SK-N-SH (cell line): Measurements from ENCODE around the gene REV1. TPM values are rescaled to one million over a fixed set of nuclear protein-coding genes. Genes with fewer than 3 reads are reported as not detected.

Experiments used
- CTCF ChIA-PET: fragments of 300-600, 350-600 bp; formaldehyde crosslinking; extraction: SDS; loops from one replicate; lab custom pipeline; 2021; lab: Yijun Ruan, JAX
- POLR2A ChIA-PET: fragments of 350-600 bp; sonication (Branson Sonifier 250); formaldehyde crosslinking; extraction: SDS; loops from one replicate; lab custom pipeline; 2020; ENCODE audit warnings: antibody characterized with exemption, inconsistent platforms; lab: Yijun Ruan, JAX
- DNase-seq: peaks from one replicate; pipeline ENCODE4 v3.0.0; 2012
- H2AFZ ChIP-seq: fragments of 200-600 bp; sonication (generic); 2 replicates; pipeline ENCODE4 v1.8.1; 2016; ENCODE audit warnings: antibody characterized with exemption, mild to moderate bottlenecking, low read depth
- H3F3A ChIP-seq: fragments of 200-600 bp; sonication (generic); replicated peaks from 2 replicates; pipeline ENCODE3; 2016; ENCODE audit warnings: antibody characterized with exemption, mild to moderate bottlenecking; ENCODE audit not compliant: insufficient read depth
- H3K27ac ChIP-seq, 2 experiments: fragments of 200-500 bp in 1 of 2; fragments of 200-600 bp in 1 of 2; sonication (Bioruptor generic) in 1 of 2; sonication (generic), shearing (Covaris generic) in 1 of 2; 2 replicates each; pipeline versions ENCODE4 v1.5.1 to v1.6.1; 2014 to 2016; ENCODE audit warnings: low read depth in 2 of 2, inconsistent platforms in 1 of 2, low read length in 1 of 2, mild to moderate bottlenecking in 1 of 2, mixed read lengths in 1 of 2
- H3K27me3 ChIP-seq: fragments of 200-600 bp; sonication (generic), shearing (Covaris generic); 2 replicates; pipeline ENCODE4 v1.6.1; 2016; ENCODE audit warnings: mixed run types; ENCODE audit not compliant: insufficient read depth
- H3K36me3 ChIP-seq, 2 experiments: fragments of 200-500 bp in 1 of 2; fragments of 200-600 bp in 1 of 2; sonication (Bioruptor generic) in 1 of 2; sonication (generic) in 1 of 2; replicated peaks in 1 of 2; 2 replicates each; pipeline versions ENCODE3 to v1.5.1; 2014 to 2016; ENCODE audit warnings: low read length in 1 of 2, mild to moderate bottlenecking in 1 of 2; ENCODE audit not compliant: insufficient read depth in 2 of 2, control insufficient read depth in 1 of 2
- H3K4me1 ChIP-seq, 2 experiments: fragments of 200-500 bp in 1 of 2; fragments of 200-600 bp in 1 of 2; sonication (Bioruptor generic) in 1 of 2; sonication (generic), shearing (Covaris generic) in 1 of 2; 2 replicates each; pipeline versions ENCODE4 v1.5.1 to v1.6.1; 2014 to 2016; ENCODE audit warnings: low read depth in 1 of 2, low read length in 1 of 2, mixed run types in 1 of 2; ENCODE audit not compliant: insufficient read depth in 2 of 2, control insufficient read depth in 1 of 2
- H3K4me2 ChIP-seq: fragments of 200-600 bp; sonication (generic), shearing (Covaris generic); 2 replicates; pipeline ENCODE4 v1.6.1; 2017; ENCODE audit warnings: mixed run types
- H3K4me3 ChIP-seq, 2 experiments: fragments of 200-500 bp in 1 of 2; fragments of 200-600 bp in 1 of 2; sonication (Bioruptor generic) in 1 of 2; sonication (generic), shearing (Covaris generic) in 1 of 2; 2 replicates each; pipeline versions ENCODE4 v1.5.1 to v1.8.1; 2014 to 2016; ENCODE audit warnings: low read depth in 2 of 2, inconsistent platforms in 1 of 2, low read length in 1 of 2, mild to moderate bottlenecking in 1 of 2, mixed read lengths in 1 of 2, moderate library complexity in 1 of 2
- H3K79me2 ChIP-seq: fragments of 200-600 bp; sonication (generic); 2 replicates; pipeline ENCODE4 v1.8.1; 2017; ENCODE audit warnings: mild to moderate bottlenecking; ENCODE audit not compliant: insufficient read depth
- H3K9ac ChIP-seq: fragments of 200-600 bp; sonication (generic); 2 replicates; pipeline ENCODE4 v1.6.1; 2017; ENCODE audit warnings: mixed run types
- H3K9me2 ChIP-seq: fragments of 200-600 bp; sonication (generic); 2 replicates; pipeline ENCODE4 v1.6.1; 2017; ENCODE audit warnings: mixed run types
- H3K9me3 ChIP-seq: fragments of 200-600 bp; sonication (generic); 2 replicates; pipeline ENCODE4 v1.6.1; 2017; ENCODE audit warnings: mixed run types, mild to moderate bottlenecking, moderate library complexity
- H4K20me1 ChIP-seq: fragments of 200-600 bp; sonication (generic); 2 replicates; pipeline ENCODE4 v1.6.1; 2017; ENCODE audit warnings: mild to moderate bottlenecking, mixed run types; ENCODE audit not compliant: insufficient read depth
- EP300 ChIP-seq, 2 experiments: IDR thresholded peaks; 2 replicates each; pipeline versions ENCODE4 v1.4.0 to v1.6.1; 2012; ENCODE audit warnings: borderline replicate concordance in 1 of 2, low read depth in 1 of 2, low read length in 1 of 2
- FOSL2 ChIP-seq: IDR thresholded peaks from 2 replicates; pipeline ENCODE4 v1.4.0; 2012; ENCODE audit warnings: low read depth, mild to moderate bottlenecking, moderate library complexity, borderline replicate concordance
- FOXJ3 ChIP-seq: sonication (generic); formaldehyde crosslinking; IDR thresholded peaks from 2 replicates; pipeline ENCODE4 v1.5.1; 2020; ENCODE audit warnings: mild to moderate bottlenecking, missing genetic modification reagents
- FOXM1 ChIP-seq: IDR thresholded peaks from 2 replicates; pipeline ENCODE4 v1.4.0; 2012; ENCODE audit warnings: low read depth, mild to moderate bottlenecking
- GATA2 ChIP-seq: sonication (generic); formaldehyde crosslinking; IDR thresholded peaks from 2 replicates; pipeline ENCODE4 v1.5.0; 2020; ENCODE audit warnings: mild to moderate bottlenecking, missing genetic modification reagents
- JUND ChIP-seq: IDR thresholded peaks from 2 replicates; pipeline ENCODE4 v1.4.0; 2012
- MXI1 ChIP-seq: IDR thresholded peaks from 2 replicates; pipeline ENCODE4 v1.6.1; 2012; ENCODE audit warnings: mild to moderate bottlenecking, low read depth, low read length, improper control_type of control experiment
- NFIC ChIP-seq: IDR thresholded peaks from 2 replicates; pipeline ENCODE4 v1.4.0; 2012; ENCODE audit warnings: borderline replicate concordance
- RCOR1 ChIP-seq: fragments of 150-350 bp; IDR thresholded peaks from 2 replicates; pipeline ENCODE4 v1.6.1; 2017; ENCODE audit warnings: antibody characterized with exemption, low read length
- RXRA ChIP-seq: IDR thresholded peaks from 2 replicates; pipeline ENCODE4 v1.4.0; 2012; ENCODE audit warnings: low read depth, mild to moderate bottlenecking, borderline replicate concordance
- SIN3A ChIP-seq: IDR thresholded peaks from 2 replicates; pipeline ENCODE4 v1.6.1; 2012; ENCODE audit warnings: low read depth, mild to moderate bottlenecking, low read length, moderate library complexity, borderline replicate concordance
- TEAD4 ChIP-seq: IDR thresholded peaks from 2 replicates; pipeline ENCODE4 v1.4.0; 2012; ENCODE audit warnings: mild to moderate bottlenecking, borderline replicate concordance; ENCODE audit not compliant: insufficient read depth
- WGBS: methylation state at CpG from one replicate; pipeline ENCODE4 v1.1.6; 2017; ENCODE audit warnings: low lambda C conversion rate; 5-methylcytosine and 5-hydroxymethylcytosine counted together
- polyA plus RNA-seq, 3 experiments: library from polyadenylated mRNA; depleted of rRNA; stranded (reverse); fragments of >200 nt; gene quantifications; 2 replicates each; pipeline ENCODE4 v1.2.3, GENCODE V29; 2012
- TF ChIP-seq, protein P1 (sequence below): fragments of 150-350 bp; IDR thresholded peaks from 2 replicates; pipeline ENCODE4 v1.6.1; 2017; ENCODE audit warnings: antibody characterized with exemption, low read length, low read depth, borderline replicate concordance
- TF ChIP-seq, protein P2 (sequence below): fragments of 150-350 bp; IDR thresholded peaks from 2 replicates; pipeline ENCODE4 v1.6.1; 2016; ENCODE audit warnings: mild to moderate bottlenecking, low read depth, low read length
- TF ChIP-seq, protein P3 (sequence below): IDR thresholded peaks from 2 replicates; pipeline ENCODE4 v1.6.1; 2012; ENCODE audit warnings: mild to moderate bottlenecking, low read depth, low read length, moderate library complexity

The REV1 gene
- polyA plus RNA-seq, 1 of the 3 experiments (the other 2 are of a cell fraction): 15.9 TPM

DNA sequence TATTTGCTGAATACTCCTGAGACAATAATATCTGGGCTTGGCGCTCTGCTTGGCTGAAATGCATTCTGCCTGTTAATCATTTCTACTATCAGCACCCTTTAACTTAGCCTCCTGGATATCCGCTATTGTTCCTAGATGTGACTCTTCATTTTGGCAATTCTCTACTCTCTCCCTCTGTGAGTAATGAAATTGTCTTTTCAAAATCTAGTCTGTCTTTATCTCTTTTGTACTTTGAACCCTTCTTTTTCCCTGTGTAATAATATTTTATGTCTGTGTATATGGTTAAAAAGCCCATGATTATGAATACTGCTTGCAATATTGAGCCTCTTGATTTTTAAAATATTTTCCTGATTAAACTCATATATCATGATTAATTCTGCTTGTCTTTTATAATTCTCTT is 6.2 kb upstream of the REV1 start:
- no peak overlapping the region for H3K27ac ChIP-seq
- 93% methylated on average over 2 of the region's 2 CpGs for WGBS
- H3K9me2 ChIP-seq: no peaks in the 10 kb centered on the region
- no peak overlapping the region for H3K4me3 ChIP-seq
- no peaks in the 10 kb centered on the region for H3K9me3 ChIP-seq
- H3K4me1 ChIP-seq: no peaks in the 10 kb centered on the region
- no peaks in the 10 kb centered on the region for H3F3A ChIP-seq
- no peaks in the 10 kb centered on the region for H3K36me3 ChIP-seq
- H2AFZ ChIP-seq: no peak overlapping the region
- TF ChIP-seq TEAD4 (no peak), SIN3A (no peak), JUND (no peak), NFIC (no peak), RXRA (no peak), MXI1 (no peak), EP300 (IDR thresholded peaks at IDR 0.05; ENCODE audit: borderline replicate concordance in 1 of 2, low read depth in 1 of 2, low read length in 1 of 2) (no peak), GATA2 (no peak), RCOR1 (no peak), FOXM1 (no peak), FOXJ3 (CRISPR knock-in tag) (no peak), FOSL2 (no peak)
- TF ChIP-seq, protein P1, sequence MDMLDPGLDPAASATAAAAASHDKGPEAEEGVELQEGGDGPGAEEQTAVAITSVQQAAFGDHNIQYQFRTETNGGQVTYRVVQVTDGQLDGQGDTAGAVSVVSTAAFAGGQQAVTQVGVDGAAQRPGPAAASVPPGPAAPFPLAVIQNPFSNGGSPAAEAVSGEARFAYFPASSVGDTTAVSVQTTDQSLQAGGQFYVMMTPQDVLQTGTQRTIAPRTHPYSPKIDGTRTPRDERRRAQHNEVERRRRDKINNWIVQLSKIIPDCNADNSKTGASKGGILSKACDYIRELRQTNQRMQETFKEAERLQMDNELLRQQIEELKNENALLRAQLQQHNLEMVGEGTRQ: no peak
- TF ChIP-seq, protein P2, sequence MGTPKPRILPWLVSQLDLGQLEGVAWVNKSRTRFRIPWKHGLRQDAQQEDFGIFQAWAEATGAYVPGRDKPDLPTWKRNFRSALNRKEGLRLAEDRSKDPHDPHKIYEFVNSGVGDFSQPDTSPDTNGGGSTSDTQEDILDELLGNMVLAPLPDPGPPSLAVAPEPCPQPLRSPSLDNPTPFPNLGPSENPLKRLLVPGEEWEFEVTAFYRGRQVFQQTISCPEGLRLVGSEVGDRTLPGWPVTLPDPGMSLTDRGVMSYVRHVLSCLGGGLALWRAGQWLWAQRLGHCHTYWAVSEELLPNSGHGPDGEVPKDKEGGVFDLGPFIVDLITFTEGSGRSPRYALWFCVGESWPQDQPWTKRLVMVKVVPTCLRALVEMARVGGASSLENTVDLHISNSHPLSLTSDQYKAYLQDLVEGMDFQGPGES: no peak
- TF ChIP-seq, protein P3, sequence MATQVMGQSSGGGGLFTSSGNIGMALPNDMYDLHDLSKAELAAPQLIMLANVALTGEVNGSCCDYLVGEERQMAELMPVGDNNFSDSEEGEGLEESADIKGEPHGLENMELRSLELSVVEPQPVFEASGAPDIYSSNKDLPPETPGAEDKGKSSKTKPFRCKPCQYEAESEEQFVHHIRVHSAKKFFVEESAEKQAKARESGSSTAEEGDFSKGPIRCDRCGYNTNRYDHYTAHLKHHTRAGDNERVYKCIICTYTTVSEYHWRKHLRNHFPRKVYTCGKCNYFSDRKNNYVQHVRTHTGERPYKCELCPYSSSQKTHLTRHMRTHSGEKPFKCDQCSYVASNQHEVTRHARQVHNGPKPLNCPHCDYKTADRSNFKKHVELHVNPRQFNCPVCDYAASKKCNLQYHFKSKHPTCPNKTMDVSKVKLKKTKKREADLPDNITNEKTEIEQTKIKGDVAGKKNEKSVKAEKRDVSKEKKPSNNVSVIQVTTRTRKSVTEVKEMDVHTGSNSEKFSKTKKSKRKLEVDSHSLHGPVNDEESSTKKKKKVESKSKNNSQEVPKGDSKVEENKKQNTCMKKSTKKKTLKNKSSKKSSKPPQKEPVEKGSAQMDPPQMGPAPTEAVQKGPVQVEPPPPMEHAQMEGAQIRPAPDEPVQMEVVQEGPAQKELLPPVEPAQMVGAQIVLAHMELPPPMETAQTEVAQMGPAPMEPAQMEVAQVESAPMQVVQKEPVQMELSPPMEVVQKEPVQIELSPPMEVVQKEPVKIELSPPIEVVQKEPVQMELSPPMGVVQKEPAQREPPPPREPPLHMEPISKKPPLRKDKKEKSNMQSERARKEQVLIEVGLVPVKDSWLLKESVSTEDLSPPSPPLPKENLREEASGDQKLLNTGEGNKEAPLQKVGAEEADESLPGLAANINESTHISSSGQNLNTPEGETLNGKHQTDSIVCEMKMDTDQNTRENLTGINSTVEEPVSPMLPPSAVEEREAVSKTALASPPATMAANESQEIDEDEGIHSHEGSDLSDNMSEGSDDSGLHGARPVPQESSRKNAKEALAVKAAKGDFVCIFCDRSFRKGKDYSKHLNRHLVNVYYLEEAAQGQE: no peak
- no peaks in the 10 kb centered on the region for H3K79me2 ChIP-seq
- H3K27me3 ChIP-seq: no peaks in the 10 kb centered on the region; the same call in 1 of the 2 replicates
- ChIA-PET POLR2A (no interaction called here), CTCF (no interaction called here)
- no peaks in the 10 kb centered on the region for H4K20me1 ChIP-seq
- no peak overlapping the region for H3K9ac ChIP-seq
- DNase-seq: no peak
- no peak overlapping the region for H3K4me2 ChIP-seq
